Endothelial cell (in vitro differentiated cells): ENCODE data around the gene MAMSTR. TPM values are rescaled to one million over a fixed set of nuclear protein-coding genes. Genes with fewer than 3 reads are reported as not detected.
A peak's percentile ranks its signal among the peaks of the same experiment; 100 is the strongest.
"Not testable (repeated sequence)": the region's sequence is repeated elsewhere in the genome, so short reads cannot be mapped to it uniquely, and the experiment has no call there.

ENCODE experiments used
- DNase-seq: peaks from one replicate; pipeline ENCODE4 v3.0.0; 2021; ENCODE audit warnings: low spot score
- H3K27ac Mint-ChIP-seq: one replicate; pipeline ENCODE4 v1.8.0; 2021; ENCODE audit warnings: mixed read lengths, inconsistent platforms; ENCODE audit not compliant: unreplicated experiment
- H3K27me3 Mint-ChIP-seq: one replicate; pipeline ENCODE4 v1.8.0; 2021; ENCODE audit warnings: mild to moderate bottlenecking, moderate library complexity, mixed read lengths, inconsistent platforms; ENCODE audit not compliant: unreplicated experiment
- H3K36me3 Mint-ChIP-seq: one replicate; pipeline ENCODE4 v1.8.0; 2021; ENCODE audit warnings: mild to moderate bottlenecking, low read depth, mixed read lengths, inconsistent platforms; ENCODE audit not compliant: unreplicated experiment
- H3K4me1 Mint-ChIP-seq: one replicate; pipeline ENCODE4 v1.8.0; 2021; ENCODE audit warnings: mild to moderate bottlenecking, mixed read lengths, inconsistent platforms; ENCODE audit not compliant: unreplicated experiment
- H3K4me3 Mint-ChIP-seq: one replicate; pipeline ENCODE4 v1.8.0; 2021; ENCODE audit warnings: mild to moderate bottlenecking, mixed read lengths, inconsistent platforms; ENCODE audit not compliant: unreplicated experiment
- H3K9me3 Mint-ChIP-seq: one replicate; pipeline ENCODE4 v1.8.0; 2021; ENCODE audit warnings: mixed read lengths, inconsistent platforms; ENCODE audit not compliant: unreplicated experiment
- total RNA-seq: library from RNA; stranded (reverse); fragmentation: NEBNext Ultra II Directional; extraction: Animal tissue kit (Norgen Biotek cat#: 25700); gene quantifications from one replicate; pipeline ENCODE4 v1.2.1, GENCODE V29; 2021; ENCODE audit not compliant: unreplicated experiment
- TF ChIP-seq, protein P1 (sequence below): fragments of 200-600 bp; sonication (generic); IDR thresholded peaks from one replicate; pipeline ENCODE4 v1.5.0; 2021; ENCODE audit warnings: antibody characterized with exemption; ENCODE audit not compliant: unreplicated experiment

Gene MAMSTR
- total RNA-seq, 1 donor from 2014 or later = 1.5 TPM

DNA sequence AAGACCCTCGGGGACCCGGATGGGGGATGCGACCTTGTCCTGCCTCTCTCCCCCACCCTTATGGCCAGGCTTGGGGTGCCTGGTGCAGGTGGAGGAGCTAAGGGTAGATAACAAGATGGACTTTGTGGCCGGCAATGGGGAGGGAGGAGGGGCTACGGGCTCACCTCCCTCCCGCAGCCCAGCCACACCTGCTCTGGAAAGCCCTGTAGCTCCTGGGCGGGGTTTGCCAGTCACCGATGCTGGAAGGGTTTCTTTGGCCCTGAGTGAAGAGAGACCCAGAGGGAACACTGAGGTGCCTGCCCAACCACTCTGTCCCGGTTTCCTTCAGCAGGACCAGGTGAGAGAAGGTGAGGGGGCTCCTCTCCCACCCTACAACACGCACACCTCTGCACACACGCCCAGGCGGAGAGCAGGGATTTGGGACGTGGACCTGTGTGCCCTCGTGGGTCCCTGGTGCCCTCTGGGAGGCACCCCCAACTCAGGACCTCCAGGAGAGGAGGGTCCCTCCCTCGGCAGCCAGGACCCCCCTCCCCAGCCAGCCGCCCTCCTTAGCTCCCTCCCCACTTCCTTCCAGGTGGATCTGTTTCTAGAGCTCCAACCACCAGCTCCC, 23.7 kb downstream of the MAMSTR start, which contains the start of gene FUT2:
Gene FUT2, plus strand, starts transcription at position 229 of the 610 bp plus-strand sequence. CDS start 6,986 bp downstream, outside the sequence.
- TF ChIP-seq, protein P1, sequence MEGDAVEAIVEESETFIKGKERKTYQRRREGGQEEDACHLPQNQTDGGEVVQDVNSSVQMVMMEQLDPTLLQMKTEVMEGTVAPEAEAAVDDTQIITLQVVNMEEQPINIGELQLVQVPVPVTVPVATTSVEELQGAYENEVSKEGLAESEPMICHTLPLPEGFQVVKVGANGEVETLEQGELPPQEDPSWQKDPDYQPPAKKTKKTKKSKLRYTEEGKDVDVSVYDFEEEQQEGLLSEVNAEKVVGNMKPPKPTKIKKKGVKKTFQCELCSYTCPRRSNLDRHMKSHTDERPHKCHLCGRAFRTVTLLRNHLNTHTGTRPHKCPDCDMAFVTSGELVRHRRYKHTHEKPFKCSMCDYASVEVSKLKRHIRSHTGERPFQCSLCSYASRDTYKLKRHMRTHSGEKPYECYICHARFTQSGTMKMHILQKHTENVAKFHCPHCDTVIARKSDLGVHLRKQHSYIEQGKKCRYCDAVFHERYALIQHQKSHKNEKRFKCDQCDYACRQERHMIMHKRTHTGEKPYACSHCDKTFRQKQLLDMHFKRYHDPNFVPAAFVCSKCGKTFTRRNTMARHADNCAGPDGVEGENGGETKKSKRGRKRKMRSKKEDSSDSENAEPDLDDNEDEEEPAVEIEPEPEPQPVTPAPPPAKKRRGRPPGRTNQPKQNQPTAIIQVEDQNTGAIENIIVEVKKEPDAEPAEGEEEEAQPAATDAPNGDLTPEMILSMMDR = no peak
- Mint-ChIP-seq H3K27ac (peak within 1 kb of the TSS; percentile 77), H3K36me3 (peaks cover 4% of the 10 kb centered on the region), H3K4me3 (peak within 1 kb of the TSS; percentile 89), H3K9me3 (no peaks in the 10 kb centered on the region), H3K4me1 (peaks cover 13% of the 10 kb centered on the region), H3K27me3 (peaks cover 8% of the 10 kb centered on the region)
- DNase-seq = no peak

DNA sequence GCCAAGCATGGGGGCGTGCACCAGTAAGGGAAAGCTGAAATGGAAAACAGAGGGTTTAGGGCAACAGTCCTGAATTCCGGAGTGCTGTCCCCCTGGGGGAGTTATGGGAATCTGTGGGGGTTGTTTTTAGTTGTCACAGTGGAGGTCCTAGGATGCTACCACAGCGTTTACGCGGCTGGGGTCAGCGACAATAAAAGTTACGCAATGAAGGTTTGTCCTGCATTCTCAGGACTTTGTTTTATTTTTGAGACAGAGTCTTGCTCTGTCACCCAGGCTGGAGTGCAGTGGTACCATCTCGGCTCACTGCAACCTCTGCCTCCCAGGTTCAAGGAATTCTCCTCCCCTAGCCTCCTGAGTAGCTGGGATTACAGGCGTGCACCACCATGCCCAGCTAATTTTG, 25.9 kb downstream of the MAMSTR start:
- H3K27ac Mint-ChIP-seq, DNase-seq, H3K9me3 Mint-ChIP-seq, H3K36me3 Mint-ChIP-seq, H3K4me1 Mint-ChIP-seq, H3K27me3 Mint-ChIP-seq, H3K4me3 Mint-ChIP-seq: not testable (repeated sequence)

DNA sequence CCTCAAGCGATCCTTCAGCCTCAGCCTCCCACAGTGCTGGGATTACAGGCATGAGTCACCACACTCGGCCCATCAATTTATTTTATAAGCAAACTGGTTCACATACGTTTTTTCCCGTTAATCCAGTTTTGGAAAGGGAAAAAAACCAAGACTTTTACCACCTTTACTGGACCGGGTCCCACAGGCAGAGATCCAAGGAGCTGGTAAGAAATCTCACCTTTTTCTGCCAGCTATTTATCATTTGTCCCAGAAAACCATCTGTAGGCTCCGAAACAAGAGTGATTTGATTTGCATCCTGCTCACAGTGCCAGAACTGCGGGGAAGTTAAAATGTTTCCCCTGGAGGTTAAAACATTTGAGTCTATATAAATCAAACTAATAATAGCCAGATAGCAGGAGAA, 30.1 kb downstream of the MAMSTR start:
- Mint-ChIP-seq H3K4me3 (no peak overlapping the region), H3K36me3 (no peaks in the 10 kb centered on the region), H3K4me1 (no peaks in the 10 kb centered on the region), H3K27ac (no peak overlapping the region), H3K9me3 (no peaks in the 10 kb centered on the region), H3K27me3 (no peaks in the 10 kb centered on the region)
- TF ChIP-seq, protein P1 = no peak
- DNase-seq = no peak

DNA sequence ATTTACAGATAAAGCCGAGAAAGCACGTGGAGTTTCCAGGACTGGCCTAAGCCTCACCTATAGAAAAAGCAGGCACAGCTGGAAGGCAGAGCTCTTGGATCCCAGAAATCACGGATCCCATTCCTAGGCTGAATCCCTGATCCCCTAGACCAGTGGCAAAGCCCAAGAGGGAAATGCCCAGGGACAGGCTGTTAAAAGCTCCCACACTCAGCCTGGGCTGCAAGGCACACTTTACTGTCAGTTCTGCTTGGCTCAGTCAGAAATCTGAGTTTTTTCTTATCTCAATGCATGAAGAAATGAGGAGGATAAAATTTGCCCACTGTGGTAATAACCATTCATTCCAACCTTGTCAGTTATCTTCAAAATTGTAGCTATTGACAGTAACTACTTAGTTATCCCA, 31.7 kb downstream of the MAMSTR start:
- Mint-ChIP-seq H3K4me3 (no peak overlapping the region), H3K9me3 (no peaks in the 10 kb centered on the region)

DNA sequence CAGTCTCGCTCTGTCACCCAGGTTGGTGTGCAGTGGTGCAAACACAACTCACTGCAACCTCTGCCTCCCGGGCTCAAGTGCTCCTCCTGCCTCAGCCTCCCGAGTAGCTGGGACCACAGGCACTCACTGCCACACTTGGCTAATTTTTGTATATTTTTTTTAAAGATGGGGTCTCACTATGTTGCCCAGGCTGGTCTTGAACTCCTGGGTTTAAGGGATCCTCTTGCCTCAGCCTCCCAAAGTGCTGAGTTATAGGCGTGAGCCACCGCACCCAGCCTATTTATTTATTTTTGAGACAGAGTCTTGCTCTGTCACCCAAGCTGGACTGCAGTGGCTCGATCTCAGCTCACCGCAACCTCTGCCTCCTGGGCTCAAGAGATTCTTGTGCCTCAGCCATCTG, 32.9 kb downstream of the MAMSTR start:
- H3K4me3 Mint-ChIP-seq, H3K27ac Mint-ChIP-seq, H3K4me1 Mint-ChIP-seq, H3K36me3 Mint-ChIP-seq, H3K27me3 Mint-ChIP-seq, DNase-seq, H3K9me3 Mint-ChIP-seq: not testable (repeated sequence)

More for the DNA sequence above, 31.7 kb downstream of the MAMSTR start:
- Mint-ChIP-seq H3K27me3 (no peaks in the 10 kb centered on the region), H3K36me3 (no peaks in the 10 kb centered on the region), H3K27ac (no peak overlapping the region), H3K4me1 (no peaks in the 10 kb centered on the region)
- DNase-seq = no peak
- TF ChIP-seq, protein P1 = no peak

DNA sequence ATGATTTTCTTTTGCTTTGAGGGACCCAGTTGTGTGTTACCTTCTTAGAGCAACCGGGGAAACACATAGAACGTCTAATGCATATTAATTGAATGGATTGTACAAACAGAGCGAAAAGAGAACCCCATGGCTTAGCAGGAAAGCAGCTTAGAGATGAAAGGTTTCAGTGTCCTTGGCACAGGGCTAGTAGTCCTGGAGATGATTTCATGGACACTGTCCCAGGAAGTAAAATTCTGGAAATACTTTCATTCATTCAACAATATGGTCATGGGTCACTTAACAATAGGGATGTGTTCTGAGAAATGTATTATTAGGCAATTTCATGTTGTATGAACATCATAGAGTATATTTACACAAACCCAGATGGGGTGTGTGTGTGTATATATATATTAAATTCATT, 33.4 kb downstream of the MAMSTR start:
- H3K4me1 Mint-ChIP-seq = no peaks in the 10 kb centered on the region
- no peak overlapping the region for H3K27ac Mint-ChIP-seq
- no peaks in the 10 kb centered on the region for H3K27me3 Mint-ChIP-seq
- no peaks in the 10 kb centered on the region for H3K36me3 Mint-ChIP-seq
- TF ChIP-seq, protein P1 = no peak
- no peaks in the 10 kb centered on the region for H3K9me3 Mint-ChIP-seq
- DNase-seq = no peak
- H3K4me3 Mint-ChIP-seq = no peak overlapping the region
